ENCODE data around the gene MTERF4. TPM values are rescaled to one million over a fixed set of nuclear protein-coding genes. Genes with fewer than 3 reads are reported as not detected.

Gene MTERF4
- polyA plus RNA-seq, 1 donor from 2014 or later, result 142 TPM

DNA sequence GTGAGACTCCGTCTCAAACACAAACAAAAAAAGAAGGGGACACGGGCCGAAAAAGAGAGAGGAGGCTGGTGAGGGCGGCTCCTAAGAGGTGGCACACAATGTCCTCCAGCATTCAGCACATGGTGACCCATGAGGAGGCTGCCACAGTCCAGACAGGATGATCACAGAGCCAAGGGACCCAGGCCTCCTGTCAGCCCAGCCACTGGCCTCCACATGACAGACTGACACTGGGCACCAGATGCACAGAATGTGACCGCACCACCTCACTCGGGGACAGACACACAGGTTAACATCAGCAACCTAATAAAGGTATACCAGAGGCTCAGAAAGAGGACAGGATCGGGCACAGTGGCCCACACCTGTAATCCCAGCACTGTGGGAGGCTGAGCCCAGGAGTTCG is 26.2 kb upstream of the MTERF4 start:
- Histone ChIP-seq H2AFZ (ENCODE audit: low read depth, low read length) (no peak overlapping the region), H3K4me2 (ENCODE audit: low read length) (no peak overlapping the region), H3K9me3 (ENCODE audit: low read length) (no peaks in the 10 kb centered on the region), H3K27ac (ENCODE audit: low read length) (no peak overlapping the region), H3K36me3 (ENCODE audit: insufficient read depth, low read length) (no peaks in the 10 kb centered on the region), H3K4me3 (ENCODE audit: low read length) (no peak overlapping the region), H3F3A (ENCODE audit: insufficient read depth, low read length, poor library complexity, severe bottlenecking) (no peaks in the 10 kb centered on the region), H3K79me2 (replicated peaks; ENCODE audit: insufficient read depth, low read length) (no peaks in the 10 kb centered on the region), H4K20me1 (ENCODE audit: insufficient read depth) (no peaks in the 10 kb centered on the region), H3K9me2 (ENCODE audit: insufficient read depth, low read length) (no peaks in the 10 kb centered on the region), H3K27me3 (ENCODE audit: insufficient read depth, low read depth, low read length) (no peaks in the 10 kb centered on the region), H3K9ac (ENCODE audit: low read length) (no peak overlapping the region)
- TF ChIP-seq POLR2AphosphoS5 (IDR thresholded peaks at IDR 0.05), result no peak
- TF ChIP-seq MXI1 (conservative IDR thresholded peaks at IDR 0.05; ENCODE audit: poor library complexity, severe bottlenecking), result no peak
- no peak for TF ChIP-seq SMC3 (conservative IDR thresholded peaks at IDR 0.05; ENCODE audit: poor library complexity)
- TF ChIP-seq EP300 (conservative IDR thresholded peaks at IDR 0.05; ENCODE audit: poor library complexity, severe bottlenecking), result no peak
- TF ChIP-seq, protein P1, sequence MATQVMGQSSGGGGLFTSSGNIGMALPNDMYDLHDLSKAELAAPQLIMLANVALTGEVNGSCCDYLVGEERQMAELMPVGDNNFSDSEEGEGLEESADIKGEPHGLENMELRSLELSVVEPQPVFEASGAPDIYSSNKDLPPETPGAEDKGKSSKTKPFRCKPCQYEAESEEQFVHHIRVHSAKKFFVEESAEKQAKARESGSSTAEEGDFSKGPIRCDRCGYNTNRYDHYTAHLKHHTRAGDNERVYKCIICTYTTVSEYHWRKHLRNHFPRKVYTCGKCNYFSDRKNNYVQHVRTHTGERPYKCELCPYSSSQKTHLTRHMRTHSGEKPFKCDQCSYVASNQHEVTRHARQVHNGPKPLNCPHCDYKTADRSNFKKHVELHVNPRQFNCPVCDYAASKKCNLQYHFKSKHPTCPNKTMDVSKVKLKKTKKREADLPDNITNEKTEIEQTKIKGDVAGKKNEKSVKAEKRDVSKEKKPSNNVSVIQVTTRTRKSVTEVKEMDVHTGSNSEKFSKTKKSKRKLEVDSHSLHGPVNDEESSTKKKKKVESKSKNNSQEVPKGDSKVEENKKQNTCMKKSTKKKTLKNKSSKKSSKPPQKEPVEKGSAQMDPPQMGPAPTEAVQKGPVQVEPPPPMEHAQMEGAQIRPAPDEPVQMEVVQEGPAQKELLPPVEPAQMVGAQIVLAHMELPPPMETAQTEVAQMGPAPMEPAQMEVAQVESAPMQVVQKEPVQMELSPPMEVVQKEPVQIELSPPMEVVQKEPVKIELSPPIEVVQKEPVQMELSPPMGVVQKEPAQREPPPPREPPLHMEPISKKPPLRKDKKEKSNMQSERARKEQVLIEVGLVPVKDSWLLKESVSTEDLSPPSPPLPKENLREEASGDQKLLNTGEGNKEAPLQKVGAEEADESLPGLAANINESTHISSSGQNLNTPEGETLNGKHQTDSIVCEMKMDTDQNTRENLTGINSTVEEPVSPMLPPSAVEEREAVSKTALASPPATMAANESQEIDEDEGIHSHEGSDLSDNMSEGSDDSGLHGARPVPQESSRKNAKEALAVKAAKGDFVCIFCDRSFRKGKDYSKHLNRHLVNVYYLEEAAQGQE (IDR thresholded peaks at IDR 0.05; ENCODE audit: borderline replicate concordance), result no peak

DNA sequence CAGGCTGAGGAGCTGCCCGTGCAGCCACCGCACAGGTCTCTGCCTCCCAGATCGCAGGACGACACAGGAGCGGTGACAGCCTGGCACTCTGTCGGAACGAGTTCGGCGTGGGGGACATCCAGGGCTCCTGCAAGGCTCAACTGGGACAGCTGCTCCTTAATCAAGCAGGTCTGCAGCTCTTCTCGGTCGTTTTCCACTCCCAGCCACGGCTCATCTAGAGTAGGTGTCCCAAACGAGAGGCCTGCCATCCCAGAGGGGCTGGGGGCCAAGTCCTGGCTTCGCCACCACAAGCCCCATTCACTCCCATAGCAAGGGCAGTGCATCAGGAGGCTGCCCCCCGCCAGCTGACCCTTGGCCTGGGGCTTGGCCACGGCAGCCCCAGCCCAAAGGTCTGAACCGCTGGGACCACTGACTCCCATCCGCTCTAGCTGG is 24.7 kb upstream of the MTERF4 start:
- H3F3A ChIP-seq (ENCODE audit: insufficient read depth, low read length, poor library complexity, severe bottlenecking), result no peaks in the 10 kb centered on the region
- H3K9me3 ChIP-seq (ENCODE audit: low read length), result no peaks in the 10 kb centered on the region
- H3K4me2 ChIP-seq (ENCODE audit: low read length), result no peak overlapping the region
- H3K79me2 ChIP-seq (replicated peaks; ENCODE audit: insufficient read depth, low read length), result no peaks in the 10 kb centered on the region
- no peaks in the 10 kb centered on the region for H3K36me3 ChIP-seq (ENCODE audit: insufficient read depth, low read length)
- no peaks in the 10 kb centered on the region for H3K27me3 ChIP-seq (ENCODE audit: insufficient read depth, low read depth, low read length)
- H3K27ac ChIP-seq (ENCODE audit: low read length), result no peak overlapping the region
- TF ChIP-seq POLR2AphosphoS5 (IDR thresholded peaks at IDR 0.05), result no peak
- TF ChIP-seq, protein P1 (IDR thresholded peaks at IDR 0.05; ENCODE audit: borderline replicate concordance), result no peak
- no peak for TF ChIP-seq TAF1 (IDR thresholded peaks at IDR 0.05; ENCODE audit: low read depth)
- no peak overlapping the region for H3K9ac ChIP-seq (ENCODE audit: low read length)
- H3K9me2 ChIP-seq (ENCODE audit: insufficient read depth, low read length), result no peaks in the 10 kb centered on the region
- H2AFZ ChIP-seq (ENCODE audit: low read depth, low read length), result no peak overlapping the region
- no peaks in the 10 kb centered on the region for H4K20me1 ChIP-seq (ENCODE audit: insufficient read depth)
- no peak overlapping the region for H3K4me3 ChIP-seq (ENCODE audit: low read length)

DNA sequence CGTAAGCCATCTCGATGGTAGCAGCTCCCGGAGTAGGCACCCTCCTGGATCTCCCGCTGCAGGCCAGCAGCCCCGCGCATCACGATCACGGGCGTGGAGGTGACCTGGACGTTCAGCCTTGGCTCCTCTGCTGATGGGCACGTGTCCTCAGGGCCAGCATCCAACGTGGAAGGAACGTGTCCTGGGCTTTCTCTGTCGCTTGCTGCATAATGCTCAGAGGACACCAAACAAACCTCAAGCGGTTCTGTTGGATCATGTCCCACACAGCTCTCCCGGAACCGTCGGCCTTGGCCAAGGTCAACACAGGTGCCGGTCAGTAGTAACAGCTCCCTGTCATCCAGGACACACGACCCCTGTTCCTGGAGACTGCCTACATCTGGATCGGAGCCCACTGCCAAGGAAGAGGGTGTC is 24.1 kb upstream of the MTERF4 start:
- Histone ChIP-seq H3K4me3 (ENCODE audit: low read length) (no peak overlapping the region), H3K9me2 (ENCODE audit: insufficient read depth, low read length) (no peaks in the 10 kb centered on the region), H3F3A (ENCODE audit: insufficient read depth, low read length, poor library complexity, severe bottlenecking) (no peaks in the 10 kb centered on the region), H3K27me3 (ENCODE audit: insufficient read depth, low read depth, low read length) (no peaks in the 10 kb centered on the region), H3K27ac (ENCODE audit: low read length) (no peak overlapping the region), H3K36me3 (ENCODE audit: insufficient read depth, low read length) (peaks cover 2% of the 10 kb centered on the region), H3K79me2 (replicated peaks; ENCODE audit: insufficient read depth, low read length) (no peaks in the 10 kb centered on the region), H3K9ac (ENCODE audit: low read length) (no peak overlapping the region), H3K9me3 (ENCODE audit: low read length) (no peaks in the 10 kb centered on the region), H3K4me2 (ENCODE audit: low read length) (no peak overlapping the region), H2AFZ (ENCODE audit: low read depth, low read length) (no peak overlapping the region), H4K20me1 (ENCODE audit: insufficient read depth) (no peaks in the 10 kb centered on the region)
- TF ChIP-seq, protein P1 (IDR thresholded peaks at IDR 0.05; ENCODE audit: borderline replicate concordance), result no peak
- TF ChIP-seq EP300 (conservative IDR thresholded peaks at IDR 0.05; ENCODE audit: poor library complexity, severe bottlenecking), result no peak
- no peak for TF ChIP-seq RAD21 (conservative IDR thresholded peaks at IDR 0.05)
- no peak for TF ChIP-seq TAF1 (IDR thresholded peaks at IDR 0.05; ENCODE audit: low read depth)
- TF ChIP-seq POLR2AphosphoS5 (IDR thresholded peaks at IDR 0.05), result no peak
- TF ChIP-seq EZH2 (IDR thresholded peaks at IDR 0.05; ENCODE audit: borderline replicate concordance, insufficient read depth, low read length, poor library complexity, severe bottlenecking), result no peak
- no peak for TF ChIP-seq MXI1 (conservative IDR thresholded peaks at IDR 0.05; ENCODE audit: poor library complexity, severe bottlenecking)
- no peak for TF ChIP-seq SMC3 (conservative IDR thresholded peaks at IDR 0.05; ENCODE audit: poor library complexity)
